HG03354 (cell line): ENCODE measurements around the gene TPT1.
"Not testable (repeated sequence)": the region's sequence is repeated elsewhere in the genome, so short reads cannot be mapped to it uniquely, and the experiment has no call there.

Experiments
- ATAC-seq: cut with Tn5 transposase; IDR thresholded peaks from one replicate; pipeline ENCODE4 v1.9.1; 2021; ENCODE audit warnings: mild to moderate bottlenecking; ENCODE audit not compliant: unreplicated experiment, poor library complexity, severe bottlenecking

Gene TPT1

GRCh38 chr13:45310341-45311131 is 30.4 kb downstream of the TPT1 start:
- ATAC-seq = peak; percentile 14

- ATAC-seq = no peak
Observed at GRCh38 chr13:45306966-45307365, 34.0 kb downstream of the TPT1 start.

GRCh38 chr13:45305079-45305478 is 35.9 kb downstream of the TPT1 start:
- no peak for ATAC-seq

GRCh38 chr13:45303866-45304265 is 37.1 kb downstream of the TPT1 start:
- ATAC-seq = no peak

GRCh38 chr13:45303026-45303425 is 38.0 kb downstream of the TPT1 start:
- ATAC-seq = no peak

GRCh38 chr13:45302507-45302906 is 38.5 kb downstream of the TPT1 start:
- no peak for ATAC-seq

GRCh38 chr13:45301263-45301662 is 39.7 kb downstream of the TPT1 start:
- ATAC-seq = no peak

GRCh38 chr13:45300190-45300985 is 40.6 kb downstream of the TPT1 start:
- no peak for ATAC-seq

- ATAC-seq = no peak
Observed at GRCh38 chr13:45299194-45299593, 41.8 kb downstream of the TPT1 start.

- ATAC-seq = not testable (repeated sequence)
Observed at GRCh38 chr13:45298550-45298949, 42.4 kb downstream of the TPT1 start.

- ATAC-seq = no peak
Observed at GRCh38 chr13:45298206-45298505, 42.8 kb downstream of the TPT1 start.

GRCh38 chr13:45297456-45298205 is 43.4 kb downstream of the TPT1 start:
- ATAC-seq = no peak

GRCh38 chr13:45296259-45296658 is 44.7 kb downstream of the TPT1 start:
- no peak for ATAC-seq

- ATAC-seq = no peak
Observed at GRCh38 chr13:45295536-45295935, 45.4 kb downstream of the TPT1 start.

GRCh38 chr13:45292176-45292575 is 48.8 kb downstream of the TPT1 start:
- no peak for ATAC-seq

GRCh38 chr13:45289936-45290563 is 50.9 kb downstream of the TPT1 start:
- ATAC-seq = no peak
